OCI-M1 (cell line): ENCODE measurements around the gene MED27.

ENCODE experiments used
- DNase-seq: peaks from one replicate; lab custom pipeline; 2025; lab: John Stamatoyannopoulos, UW

MED27 gene

DNA sequence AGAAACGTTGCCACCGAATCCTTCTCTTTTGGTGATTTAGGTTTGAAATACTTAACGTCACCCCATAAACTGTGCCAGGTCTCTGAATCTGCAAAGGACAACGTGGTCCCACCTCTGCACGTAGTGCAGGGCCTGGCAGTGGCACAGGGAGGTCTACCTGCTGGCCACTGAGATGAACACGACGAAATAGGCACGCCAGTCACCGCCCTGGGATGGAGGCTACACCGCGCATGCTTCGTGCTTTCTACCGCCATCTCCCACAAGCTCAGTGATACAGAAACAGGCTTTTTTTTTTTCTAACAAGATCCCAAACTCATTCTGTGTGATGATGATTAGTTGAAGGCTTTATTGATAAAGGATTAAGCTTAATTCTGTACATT lies 199.8 kb downstream of the MED27 start:
- no peak for DNase-seq

DNA sequence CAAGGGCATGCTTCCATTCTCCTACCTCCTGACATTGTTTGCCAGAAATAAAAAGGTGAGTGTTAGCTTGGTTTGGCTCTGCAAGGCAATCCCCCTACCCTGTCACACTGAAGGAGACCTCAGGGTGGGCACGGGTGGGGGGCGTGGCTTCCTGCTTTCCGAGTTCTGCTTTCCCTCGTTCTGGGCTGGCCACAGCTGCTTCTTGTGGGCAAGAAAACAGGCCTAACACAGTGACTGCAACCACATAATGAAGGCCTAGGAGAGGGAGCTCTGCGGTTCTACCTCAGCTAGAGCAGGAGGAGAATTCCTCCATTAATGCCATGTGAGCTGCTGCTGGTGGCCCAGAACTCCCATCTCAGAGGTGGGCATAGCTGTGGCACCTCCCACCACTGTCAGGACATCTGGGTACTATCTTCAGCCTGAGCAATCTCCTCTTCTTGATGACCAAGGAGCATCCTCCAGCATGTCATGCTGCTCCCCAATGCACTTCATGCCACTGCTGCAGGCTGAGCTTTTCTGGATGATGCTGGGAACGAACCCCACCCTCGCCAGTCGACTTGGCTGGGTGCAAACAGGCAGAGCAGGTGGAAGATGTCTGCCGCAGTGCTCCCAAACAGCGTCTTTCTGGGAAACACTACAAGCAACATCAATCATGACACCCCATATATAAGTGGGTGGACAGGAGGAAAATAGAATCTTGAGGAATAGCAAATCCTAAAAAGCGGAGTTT lies 200.3 kb downstream of the MED27 start:
- no peak for DNase-seq

DNA sequence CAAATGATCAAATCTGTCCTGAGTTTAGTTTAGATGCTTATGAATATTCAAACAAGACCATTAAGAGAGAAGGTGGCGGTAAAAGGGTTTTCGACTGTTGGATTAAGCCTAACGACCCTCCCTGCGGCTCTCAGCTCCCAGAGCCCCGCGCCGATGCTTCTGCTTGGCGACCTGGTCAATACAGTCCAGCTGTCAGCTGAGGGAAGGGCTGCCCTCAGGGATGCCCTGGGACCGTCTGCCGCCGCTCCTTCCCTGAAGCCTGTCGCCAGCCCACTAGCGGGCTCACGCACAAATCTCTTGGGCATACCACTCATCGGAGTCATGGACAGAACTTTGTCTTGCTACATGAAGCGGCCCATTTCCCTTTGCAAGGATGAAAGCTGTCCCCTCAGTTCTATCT lies 203.2 kb downstream of the MED27 start:
- no peak for DNase-seq

DNA sequence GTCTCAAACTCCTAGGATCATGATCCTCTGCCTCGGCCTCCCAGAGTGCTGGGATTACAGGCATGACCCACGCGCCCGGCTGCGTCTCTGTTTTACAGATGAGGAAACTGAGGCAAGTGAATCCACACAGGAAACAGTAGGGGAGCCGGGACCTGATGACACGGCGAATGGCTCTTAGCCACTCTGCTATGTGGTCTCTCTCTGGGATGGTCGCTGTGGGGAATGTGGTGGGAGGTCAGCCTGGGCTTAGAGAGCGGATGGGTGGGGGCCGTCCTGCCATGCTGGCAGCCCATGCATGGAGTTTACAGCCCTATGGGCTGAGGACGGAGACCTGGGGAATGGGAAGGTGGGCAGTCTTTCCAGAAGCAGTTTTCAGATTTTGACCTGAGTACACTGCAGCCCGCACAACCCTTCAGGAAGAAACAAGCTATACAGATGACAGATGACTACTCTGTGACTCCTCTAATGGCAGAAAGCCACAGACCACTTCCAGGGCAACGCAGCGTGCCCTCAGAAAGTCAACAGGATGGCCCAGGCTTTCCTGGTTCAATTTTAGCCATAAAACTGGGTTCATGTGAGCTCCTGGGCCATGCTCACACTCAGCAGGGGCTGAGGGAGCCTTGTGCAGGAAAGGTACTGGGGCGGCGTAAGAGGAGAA lies 203.7 kb downstream of the MED27 start:
- DNase-seq, result no peak

DNA sequence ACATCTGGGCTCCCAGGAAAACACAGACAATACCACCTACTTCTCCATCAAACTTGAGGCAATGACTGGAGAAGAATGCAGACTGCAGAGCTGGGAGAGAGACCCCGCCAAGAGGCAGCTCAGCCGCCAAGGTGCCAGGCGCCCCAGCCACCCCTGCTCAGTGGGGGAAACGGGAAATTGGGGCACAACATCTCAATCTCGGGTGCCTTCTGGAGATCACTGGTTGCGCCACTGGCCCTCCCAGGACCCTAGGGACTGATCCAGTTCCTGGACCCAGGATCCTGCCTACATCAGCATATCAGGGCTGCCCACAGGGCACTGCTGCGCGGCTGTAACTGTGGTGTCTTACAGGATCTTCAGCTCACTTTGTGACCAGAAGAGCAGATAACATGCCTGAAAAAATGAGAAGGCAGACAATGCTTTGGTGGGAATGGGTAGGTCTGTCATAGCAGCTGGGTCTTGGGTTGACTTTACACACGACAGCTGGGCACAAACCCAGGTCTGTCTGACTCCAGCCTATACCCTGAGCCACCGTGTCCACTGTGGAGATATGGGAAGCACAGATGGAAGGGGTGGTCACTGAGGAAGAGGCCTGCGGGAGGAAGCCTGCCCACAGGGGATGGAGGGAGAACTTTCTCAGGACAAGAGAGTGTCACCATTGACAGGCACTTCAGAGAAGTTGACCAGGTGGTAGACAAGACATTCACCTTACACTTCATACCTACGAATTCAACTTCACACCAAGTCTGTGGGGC lies 204.6 kb downstream of the MED27 start:
- no peak for DNase-seq

DNA sequence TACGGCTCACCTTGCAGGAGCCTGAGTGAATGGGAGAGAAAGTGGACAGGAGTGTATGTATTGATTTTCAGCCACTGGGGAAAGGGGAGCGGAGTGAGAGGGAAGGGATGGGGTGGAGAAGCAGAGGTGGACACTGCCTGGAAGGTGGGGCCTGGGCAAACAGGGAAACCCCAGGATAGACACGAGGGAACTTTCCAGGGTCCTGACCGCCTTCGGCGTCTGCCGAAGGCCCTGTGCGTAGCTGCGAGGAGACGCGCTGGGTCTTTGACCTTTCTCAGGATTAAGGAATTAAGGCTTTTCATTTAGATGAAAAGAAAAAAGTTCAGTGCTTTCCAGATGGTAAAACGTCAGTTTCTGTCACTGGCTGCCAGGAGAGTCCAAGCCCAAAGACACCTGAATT lies 205.2 kb downstream of the MED27 start:
- DNase-seq, result no peak

DNA sequence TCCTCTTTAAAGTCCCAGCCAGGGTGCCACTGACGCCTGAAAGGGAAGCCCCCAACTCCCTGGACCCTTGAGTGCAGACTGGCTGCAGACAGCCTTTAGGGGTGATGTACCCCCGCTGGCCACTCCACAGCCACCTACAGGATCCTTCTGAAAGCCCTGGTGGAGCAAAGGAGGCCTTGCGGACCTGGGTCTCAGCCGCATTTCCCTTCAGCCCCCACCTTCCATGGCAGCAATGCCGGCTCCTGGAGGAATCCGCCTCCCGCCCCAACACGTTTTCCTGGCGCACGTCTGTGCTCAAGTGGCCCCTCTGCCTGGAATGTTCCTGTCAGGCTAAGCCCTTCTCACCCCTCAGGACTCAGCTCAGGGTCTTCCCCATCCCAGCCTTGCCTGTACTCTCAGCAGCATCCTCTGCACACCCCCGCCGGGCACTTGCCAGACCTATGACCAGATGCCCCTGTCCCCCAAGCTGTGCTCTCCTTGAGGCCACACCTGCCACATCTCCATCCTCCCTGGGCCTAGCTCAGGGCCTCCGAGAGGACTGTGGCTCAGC lies 205.7 kb downstream of the MED27 start:
- DNase-seq, result no peak

DNA sequence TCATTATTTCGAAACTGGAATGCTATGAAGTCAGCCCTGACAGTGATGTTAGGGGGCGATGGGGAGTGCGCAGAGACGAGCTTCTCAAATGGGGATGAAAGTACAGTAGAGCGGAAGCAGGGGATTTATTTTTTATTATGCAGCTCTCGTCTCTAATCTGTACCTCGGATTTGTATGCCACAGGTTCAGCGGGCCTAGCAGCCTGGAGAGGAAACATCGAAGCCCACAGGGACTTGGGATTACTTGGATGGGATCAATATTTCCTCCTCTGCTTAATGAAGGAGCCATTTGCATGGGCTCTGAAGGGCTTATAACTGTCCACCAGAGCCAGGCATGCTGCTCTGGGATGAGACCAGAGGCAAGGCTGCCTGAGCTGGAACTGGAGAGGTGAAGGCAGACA lies 206.3 kb downstream of the MED27 start:
- no peak for DNase-seq

DNA sequence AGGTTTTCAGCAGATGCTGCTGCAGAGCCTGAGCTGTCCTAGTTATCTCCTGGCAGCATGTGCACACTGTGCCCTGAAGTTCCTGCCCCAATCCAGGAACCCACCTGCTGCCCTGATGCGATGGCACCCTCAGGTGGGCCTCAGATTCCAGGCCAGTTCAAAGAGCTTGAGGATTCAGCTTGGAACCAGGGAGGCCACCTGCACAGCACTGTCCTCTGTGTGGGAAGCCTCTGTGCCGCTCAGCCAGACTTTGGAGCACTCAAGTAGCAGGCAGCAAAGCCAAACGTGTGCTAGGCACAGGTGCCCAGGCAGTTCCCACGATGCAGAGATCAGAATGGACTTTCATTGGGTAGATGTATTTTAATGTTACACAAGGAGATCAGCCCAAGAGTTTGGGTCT lies 207.0 kb downstream of the MED27 start:
- no peak for DNase-seq

DNA sequence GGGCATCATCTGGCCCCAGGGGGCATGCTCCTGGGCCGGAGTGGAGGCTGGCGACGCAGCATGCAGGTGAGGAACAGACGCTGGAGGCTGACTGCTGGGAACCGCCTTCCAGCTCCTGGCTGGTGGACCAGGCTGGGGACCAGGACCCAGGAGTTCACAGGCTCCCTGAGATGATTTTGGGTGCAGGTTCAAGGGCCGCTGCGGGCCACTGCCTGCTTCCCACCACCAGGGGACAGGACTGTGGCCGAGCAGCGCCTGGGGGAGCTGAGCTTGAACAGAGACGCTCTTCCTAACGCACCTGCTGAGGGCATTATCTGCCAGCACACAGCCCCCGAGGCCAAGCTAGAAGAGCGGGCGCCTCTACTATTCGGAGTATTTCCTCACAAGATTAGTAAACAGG lies 207.7 kb downstream of the MED27 start:
- DNase-seq, result no peak

DNA sequence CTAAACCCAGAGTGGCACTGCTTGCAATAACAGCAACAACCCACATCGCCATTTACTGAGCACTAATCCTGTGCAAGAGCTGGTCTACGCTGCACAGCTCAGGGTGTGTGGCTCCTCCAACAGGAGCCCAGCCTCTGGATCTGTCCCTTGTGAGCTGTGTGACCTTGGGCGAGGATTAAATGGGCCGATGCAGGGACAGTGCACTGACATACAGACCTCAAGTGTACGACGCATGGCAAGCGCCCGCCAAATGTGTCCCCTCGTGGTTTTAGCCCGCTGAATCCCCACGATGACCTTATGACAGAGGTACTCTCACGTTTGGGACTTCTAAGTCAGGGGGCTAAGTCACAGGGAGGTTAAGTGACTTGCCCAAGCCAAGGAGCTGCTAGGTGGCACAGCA lies 209.5 kb downstream of the MED27 start:
- DNase-seq, result no peak

DNA sequence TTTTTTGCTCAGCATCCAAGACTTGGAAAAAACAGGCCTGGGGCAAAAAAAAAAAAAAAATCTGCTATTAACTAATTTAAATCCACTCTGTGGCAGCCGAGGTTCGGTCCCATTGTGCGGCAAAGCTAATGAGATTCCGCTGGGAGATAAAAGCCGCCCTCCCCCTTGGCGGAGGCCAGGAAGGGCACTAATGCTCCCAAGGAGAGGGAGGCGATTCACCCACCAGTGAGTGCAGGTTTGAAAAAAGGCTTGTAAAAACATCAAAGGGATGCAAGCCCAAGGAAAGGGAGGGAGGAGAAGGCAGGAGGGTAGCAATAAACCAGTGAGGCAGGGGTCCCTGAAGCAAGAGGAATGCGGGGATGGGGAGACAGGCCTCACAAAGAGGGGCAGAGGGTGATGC lies 210.3 kb downstream of the MED27 start:
- no peak for DNase-seq

DNA sequence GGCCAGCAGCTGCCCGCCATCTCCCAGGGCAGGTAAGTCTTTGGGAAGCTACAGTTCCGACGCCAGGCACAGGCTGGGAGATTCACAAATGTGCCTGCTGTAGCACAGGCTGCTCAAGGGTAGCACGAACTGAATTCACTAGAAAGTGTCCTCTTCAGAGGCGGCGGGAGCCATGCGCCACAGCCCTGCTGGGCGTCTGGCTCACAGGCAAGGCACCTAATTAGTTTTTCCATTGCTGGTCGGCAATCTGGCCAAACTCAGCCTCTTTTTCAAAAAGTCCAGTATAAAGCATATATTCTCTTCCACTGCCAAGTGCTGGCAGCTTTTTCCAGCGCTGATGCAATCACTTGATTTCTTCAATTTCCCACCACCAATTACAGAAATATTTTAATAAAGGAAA lies 210.9 kb downstream of the MED27 start:
- no peak for DNase-seq

DNA sequence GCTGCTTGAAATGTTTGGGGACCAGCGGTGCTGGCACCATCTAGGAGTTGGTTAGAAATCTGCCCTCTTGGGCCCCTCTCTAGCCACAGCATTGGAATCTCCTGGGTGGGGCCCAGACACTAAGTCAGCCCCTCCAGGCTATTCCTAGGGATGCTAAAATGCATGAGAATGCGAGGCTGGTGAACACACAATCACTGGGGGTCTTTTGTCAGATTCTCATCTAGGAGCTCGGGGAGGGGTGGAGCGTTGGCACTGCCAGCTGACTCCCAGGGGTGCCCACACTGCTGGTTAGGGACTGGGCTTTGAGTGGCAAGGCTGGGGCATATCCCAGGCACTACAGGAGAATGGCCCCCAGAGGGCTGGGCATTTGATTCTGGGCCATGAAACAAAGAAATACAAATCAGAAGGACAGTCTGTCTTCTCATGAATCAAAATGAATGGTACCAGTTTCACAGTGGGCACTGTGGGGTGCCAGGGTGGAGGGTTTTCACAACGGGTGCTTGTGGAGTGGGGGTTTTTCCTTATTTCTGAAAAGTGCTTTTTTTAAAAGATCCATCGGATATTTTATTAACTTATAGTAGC lies 212.0 kb downstream of the MED27 start:
- no peak for DNase-seq

DNA sequence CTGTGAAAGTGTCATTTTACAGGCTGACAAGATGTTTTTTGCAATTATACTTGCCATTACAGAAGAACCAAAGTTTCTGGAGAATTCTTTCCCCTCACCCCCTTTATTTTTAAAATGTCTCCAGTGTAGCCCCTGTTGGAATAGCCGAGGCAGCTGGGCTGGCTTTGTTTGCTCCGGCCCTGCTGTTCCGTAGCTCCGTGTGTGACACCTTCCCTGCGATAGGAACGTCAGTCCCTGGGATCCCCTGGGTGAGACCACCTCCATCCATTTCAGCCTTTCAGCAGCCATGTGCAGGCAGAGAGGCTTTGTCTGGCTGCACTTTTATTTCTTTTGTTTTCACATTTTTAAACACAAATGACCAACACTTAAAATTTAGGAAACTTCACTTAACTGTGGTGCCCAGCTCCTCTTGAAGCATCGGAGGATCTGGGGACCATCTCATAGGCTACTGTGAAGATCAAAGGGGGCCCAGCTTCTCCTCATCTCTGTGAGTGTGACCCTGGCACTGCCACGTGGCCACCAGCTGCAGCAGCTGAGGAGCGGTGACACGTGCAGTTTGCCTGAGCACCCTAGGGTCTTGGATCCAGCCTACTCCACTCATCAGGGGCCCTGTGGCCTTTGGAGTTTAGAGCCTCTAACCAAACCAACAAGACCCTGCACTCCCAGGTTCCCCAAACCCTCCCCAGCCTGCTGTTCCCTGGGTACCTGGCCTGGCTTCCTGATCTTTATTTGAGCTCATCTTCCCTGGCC lies 214.0 kb downstream of the MED27 start:
- no peak for DNase-seq

DNA sequence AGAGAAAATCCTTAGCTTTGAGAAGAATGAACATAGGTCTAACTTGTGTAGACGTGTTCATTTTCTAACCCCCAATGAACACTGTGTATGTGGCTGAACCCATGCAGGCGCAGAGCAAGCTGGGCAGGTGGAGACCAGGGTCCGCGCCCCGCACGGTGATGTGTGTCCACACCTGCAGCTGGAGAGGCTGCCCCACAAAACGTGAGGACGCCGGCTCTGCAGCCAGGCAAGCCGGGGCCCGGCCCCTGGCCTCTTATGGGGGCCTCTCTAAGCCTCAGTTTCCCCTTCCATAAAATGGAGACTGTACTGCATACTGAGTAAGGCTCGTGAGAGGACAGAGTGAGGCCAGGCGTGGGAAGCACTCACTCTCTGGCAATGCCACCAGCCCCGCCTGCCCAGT lies 215.1 kb downstream of the MED27 start:
- DNase-seq, result no peak

DNA sequence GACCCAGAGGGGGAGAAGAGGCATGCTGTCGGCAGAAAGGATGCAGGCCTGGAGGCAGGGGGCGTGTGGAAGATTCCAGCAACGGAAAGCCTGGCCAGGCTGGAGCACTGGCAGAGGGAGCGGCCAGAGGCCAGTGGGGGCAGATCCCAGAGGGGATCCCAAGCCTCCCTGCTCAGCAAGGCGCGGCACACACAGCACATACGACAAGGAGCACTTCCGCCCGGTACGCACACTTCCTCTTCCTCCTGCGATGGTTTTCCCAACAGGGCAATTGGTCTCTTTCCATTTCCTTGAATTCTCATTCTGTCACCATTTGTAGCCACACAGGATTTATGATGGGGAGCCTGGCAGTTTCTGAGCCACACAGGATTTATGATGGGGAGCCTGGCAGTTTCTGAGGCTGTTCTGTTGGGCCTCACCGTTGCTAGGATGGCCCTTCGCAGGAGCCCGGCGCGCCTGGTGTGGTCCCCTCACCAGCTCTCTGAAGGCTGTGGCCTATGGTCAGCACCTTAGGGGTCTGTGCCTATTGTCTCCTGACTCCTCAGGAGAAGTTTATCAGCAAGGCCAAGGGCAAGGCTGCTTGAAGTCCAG lies 216.3 kb downstream of the MED27 start:
- DNase-seq, result no peak

DNA sequence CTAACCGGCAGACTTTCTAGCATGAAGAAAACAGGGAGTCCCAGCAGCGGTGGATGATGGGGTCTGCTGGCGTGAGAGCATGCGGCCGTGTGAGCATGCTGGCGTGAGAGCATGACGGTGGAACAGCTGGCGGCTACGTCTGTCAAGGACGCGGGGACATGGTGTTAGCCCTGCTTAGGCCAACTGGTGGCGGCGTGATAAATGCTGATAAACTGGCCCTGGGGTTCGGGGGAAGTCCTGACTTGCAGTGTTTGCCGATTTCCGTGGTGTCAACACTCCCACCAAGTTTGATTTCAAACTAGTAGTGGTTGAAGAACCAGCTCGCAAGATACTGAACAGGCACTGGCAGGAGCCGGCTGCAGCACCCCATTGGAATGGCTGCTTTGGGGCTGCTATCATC lies 217.4 kb downstream of the MED27 start:
- DNase-seq, result no peak

DNA sequence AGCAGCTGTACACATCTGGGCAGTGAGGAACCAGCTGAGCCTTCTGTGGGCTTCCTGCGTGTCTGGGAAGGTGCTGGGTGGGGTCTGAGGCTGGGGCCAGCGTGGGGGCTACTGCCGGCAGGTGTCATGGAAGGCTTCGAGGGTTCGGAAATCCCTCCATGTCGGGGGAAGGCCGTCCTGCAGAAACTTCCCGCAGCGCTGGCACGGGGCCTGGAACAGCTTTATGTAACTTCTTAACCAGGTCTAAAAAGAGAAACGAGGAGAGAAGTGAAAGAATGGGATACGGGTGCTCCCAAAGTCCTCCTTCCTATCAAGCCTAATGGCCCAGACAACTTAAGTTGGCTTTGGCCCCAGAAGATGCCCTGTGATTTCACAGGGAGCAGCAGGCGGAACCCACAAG lies 219.2 kb downstream of the MED27 start:
- DNase-seq, result no peak

DNA sequence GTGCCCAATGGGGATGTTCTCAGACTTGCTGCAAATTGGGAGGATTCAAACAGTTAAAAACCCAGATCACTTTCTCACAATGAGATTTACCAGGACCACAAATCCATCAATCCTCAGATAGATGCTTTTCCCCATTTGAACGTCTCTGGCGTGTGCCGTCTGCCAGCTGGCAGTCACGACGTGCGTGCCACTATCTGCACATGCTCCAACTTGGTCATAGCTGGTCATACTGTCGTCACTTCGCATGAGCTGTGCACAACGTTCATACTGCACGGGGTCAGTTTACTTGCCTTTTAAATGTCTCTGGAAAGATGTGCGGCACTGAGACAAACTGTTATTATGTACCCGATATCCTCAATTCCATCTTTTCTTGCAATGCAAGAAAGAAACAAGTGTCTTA lies 221.5 kb downstream of the MED27 start:
- DNase-seq, result no peak

DNA sequence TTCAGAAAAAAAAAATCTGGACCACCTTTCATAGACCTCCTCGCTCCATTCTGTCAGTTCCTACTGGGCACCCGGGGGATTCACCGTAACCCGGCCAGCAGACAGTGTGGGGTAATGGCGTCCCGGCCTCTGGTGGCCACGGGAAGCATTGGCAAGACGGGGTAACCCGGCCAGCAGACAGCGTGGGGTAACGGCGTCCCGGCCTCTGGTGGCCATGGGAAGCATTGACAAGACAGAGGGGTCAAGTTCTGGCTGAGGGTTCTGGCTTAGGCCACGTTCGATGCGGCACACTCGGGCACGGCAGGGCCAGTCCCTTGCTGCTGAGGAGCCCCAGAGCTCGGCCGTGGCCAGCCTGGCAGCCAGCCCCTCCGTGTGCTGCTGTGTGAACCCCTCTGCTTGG lies 223.6 kb downstream of the MED27 start:
- no peak for DNase-seq
